ENCODE results near the gene OS9. TPM values are rescaled to one million over a fixed set of nuclear protein-coding genes. Genes with fewer than 3 reads are reported as not detected.

OS9 gene
- total and polyA plus RNA-seq, 9 of the 15 experiments (the other 6 are each of a cell fraction or from before 2014, with no cell fraction given), result 4.6 to 105 (median 89.5) TPM

DNA sequence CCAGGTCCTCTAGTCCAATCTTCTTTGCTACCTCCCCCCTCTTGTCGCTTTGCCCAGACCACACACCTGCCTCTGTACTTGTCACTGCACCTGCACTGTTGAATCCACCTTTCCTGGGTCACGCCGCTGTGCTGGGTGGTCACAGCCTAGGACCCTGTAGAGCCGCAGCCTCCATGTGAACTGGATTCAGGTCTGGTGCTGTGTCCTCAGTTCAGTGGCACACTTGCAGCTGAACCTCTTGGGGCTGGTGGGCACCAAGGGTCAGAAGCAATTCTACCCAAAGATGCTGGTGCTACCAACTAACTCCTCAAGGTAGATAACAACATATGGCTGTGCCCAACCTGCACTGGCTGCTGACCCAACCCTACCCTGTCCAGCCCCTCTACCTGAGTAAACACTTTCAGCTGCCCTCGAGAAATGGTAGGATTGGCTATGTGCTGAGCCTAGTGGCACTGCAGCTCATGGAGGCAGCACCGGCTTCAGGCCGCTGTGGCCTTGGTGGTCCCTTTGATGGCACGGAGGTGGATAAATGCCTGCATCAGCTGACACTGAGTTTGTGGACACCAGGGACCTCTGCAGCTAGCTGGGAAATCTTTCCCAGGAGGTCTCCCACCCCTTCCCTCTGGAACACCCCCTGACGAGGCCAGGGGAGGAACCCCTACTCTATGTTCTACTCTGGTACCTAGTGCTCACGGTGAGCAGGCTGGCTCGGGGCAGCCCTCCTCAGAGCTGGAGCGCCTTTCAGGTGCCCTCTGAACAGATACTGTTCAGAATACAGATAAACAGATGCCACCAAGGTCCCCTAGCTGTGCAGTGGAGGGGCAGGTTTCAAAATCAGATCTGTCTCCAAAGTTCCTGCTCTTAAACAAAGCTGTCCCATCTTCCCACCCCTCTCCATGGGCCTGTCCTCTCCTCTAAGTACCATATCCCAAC lies 30.3 kb downstream of the OS9 start (continued):
- TF ChIP-seq SRSF9 (IDR thresholded peaks at IDR 0.05; ENCODE audit: borderline replicate concordance, low read depth, low read length) (no peak), STAT5A (IDR thresholded peaks at IDR 0.05; ENCODE audit: borderline replicate concordance, low read length) (no peak), BDP1 (IDR thresholded peaks at IDR 0.05; ENCODE audit: insufficient read depth, insufficient read length) (no peak), KDM4B (IDR thresholded peaks at IDR 0.05; ENCODE audit: borderline replicate concordance in 2 of 2, low read depth in 1 of 2) (no peak)
- TF ChIP-seq, protein P1, sequence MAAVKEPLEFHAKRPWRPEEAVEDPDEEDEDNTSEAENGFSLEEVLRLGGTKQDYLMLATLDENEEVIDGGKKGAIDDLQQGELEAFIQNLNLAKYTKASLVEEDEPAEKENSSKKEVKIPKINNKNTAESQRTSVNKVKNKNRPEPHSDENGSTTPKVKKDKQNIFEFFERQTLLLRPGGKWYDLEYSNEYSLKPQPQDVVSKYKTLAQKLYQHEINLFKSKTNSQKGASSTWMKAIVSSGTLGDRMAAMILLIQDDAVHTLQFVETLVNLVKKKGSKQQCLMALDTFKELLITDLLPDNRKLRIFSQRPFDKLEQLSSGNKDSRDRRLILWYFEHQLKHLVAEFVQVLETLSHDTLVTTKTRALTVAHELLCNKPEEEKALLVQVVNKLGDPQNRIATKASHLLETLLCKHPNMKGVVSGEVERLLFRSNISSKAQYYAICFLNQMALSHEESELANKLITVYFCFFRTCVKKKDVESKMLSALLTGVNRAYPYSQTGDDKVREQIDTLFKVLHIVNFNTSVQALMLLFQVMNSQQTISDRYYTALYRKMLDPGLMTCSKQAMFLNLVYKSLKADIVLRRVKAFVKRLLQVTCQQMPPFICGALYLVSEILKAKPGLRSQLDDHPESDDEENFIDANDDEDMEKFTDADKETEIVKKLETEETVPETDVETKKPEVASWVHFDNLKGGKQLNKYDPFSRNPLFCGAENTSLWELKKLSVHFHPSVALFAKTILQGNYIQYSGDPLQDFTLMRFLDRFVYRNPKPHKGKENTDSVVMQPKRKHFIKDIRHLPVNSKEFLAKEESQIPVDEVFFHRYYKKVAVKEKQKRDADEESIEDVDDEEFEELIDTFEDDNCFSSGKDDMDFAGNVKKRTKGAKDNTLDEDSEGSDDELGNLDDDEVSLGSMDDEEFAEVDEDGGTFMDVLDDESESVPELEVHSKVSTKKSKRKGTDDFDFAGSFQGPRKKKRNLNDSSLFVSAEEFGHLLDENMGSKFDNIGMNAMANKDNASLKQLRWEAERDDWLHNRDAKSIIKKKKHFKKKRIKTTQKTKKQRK (IDR thresholded peaks at IDR 0.05; ENCODE audit: borderline replicate concordance, low read depth, low read length), result no peak
